H4 (cell line): ENCODE results near the gene SSTR3. TPM values are rescaled to one million over a fixed set of nuclear protein-coding genes. Genes with fewer than 3 reads are reported as not detected.
"Not testable (repeated sequence)": the region's sequence is repeated elsewhere in the genome, so short reads cannot be mapped to it uniquely, and the experiment has no call there.

Experiments used
- DNase-seq: peaks from one replicate; pipeline ENCODE4 v3.0.0-alpha.2; 2015; ENCODE audit warnings: low spot score
- total RNA-seq: library from RNA; depleted of rRNA; stranded (reverse); fragments of >200 nt; shearing (Covaris generic); gene quantifications from 2 replicates; pipeline ENCODE4 v1.2.3, GENCODE V29; 2014

The SSTR3 gene
- total RNA-seq, 1 experiment from 2014 or later, result not detected

DNA sequence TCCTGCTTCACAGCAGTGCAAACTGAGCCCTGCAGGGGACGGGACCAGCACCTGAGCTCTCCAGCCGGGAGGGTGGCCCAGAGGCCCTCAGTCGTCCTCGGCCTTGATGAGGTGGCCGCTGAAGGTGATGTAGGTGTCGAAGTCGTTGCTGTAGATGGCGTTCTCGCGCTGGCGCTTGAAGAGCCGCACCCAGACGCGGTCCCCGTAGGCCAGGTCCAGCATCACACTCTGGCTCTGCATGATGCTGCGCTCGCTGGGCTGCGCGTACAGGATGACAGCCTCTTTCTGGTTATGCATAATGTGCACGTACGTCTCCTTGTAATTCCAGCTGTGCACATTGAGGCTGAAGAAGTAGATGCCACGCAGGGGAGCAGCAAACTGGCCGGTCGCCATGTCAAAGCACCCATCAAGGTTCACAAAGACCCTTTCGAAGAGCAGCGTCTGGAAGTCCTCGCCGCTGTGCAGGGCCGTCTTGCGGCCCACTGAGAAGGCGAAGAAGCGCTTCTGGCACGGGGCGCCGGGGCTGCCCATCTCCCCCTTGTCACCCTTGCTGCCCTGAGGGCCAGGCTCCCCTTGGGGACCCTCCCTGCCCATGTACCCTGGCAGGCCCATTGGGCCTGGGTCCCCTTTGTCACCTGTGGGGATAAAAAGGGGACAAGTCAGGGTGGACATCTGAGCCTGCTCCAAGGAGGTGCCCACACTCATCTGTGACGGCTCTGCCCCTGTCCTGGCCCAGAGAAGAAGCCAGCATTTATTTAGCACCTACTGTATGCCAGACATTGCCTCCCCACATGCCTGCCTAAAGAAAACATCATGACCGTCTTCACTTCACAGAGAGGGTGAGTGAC is 30.0 kb downstream of the SSTR3 start:
- no peak for DNase-seq

- DNase-seq, result no peak
Observed at GRCh38 chr22:37181681-37182080, 30.6 kb downstream of the SSTR3 start.

DNA sequence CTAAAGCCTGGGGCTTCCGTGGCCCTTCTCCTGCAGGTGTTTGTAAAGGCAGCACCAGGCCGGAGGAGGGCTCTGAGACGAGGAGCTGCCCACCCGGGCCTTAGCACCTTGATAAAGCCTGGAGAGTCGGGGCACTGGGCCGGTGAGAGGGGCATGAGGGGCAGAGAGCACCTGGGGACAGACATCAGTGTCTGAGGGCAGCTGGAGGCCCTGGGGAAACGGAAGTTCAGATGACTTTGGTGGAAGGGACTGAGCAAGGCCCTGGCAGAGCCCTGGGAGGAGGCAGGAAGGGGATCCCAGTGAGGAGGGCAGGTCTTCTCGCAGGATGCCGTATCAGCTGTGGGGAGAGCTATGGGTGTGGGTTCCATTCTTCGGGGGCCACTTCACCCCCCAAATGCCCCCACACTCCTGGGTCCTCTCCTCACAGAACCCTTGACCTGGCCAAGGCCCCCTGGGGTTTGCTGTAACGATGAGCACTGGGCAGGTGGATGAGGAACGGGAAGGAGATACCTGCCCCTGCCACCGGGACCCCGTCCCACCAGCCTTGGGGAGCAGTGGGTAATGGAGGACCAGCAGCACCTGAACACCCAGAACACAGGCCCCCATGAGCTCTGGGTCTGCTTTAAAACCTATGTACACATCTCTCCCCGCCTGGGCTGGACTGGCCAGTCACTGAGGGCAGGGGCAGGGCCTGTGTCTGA is 31.6 kb downstream of the SSTR3 start:
- DNase-seq, result no peak

DNA sequence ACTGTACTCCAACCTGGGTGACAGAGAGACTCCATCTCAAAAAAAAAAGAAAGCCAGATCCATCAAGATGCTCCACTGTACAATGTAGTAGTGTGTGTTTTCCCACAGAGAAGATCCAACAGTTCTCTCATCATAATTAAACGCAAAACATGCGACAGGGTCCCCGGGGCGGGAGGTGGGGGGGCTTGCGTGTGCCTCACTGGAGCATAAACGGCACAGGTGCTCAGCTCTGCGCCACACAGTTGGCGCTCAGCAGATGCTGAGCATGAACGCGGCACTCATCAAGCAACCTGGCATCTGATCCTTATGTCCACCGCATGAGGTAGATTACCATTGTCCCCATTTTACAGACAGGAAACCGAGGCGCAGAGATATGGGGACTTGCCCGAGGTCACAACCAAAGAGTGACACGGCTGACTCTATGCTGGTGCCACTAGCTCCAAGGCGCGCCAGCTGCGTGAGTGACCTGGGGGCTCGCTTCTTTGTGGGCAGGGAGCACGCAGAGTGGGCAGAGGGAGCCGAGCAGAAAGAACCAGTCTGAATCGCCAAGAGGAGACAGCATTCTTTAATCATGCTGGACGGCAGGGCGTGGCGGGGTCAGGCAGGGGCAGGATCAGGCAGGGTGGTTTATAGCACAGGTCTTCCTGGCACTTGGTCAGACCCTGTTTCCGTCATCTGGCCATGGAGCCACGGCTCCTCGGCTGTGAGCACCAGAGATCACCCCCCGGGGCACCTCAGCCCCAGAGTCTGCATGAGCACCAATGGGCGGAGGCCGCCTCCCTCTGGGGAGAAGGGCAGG is 32.5 kb downstream of the SSTR3 start:
- DNase-seq, result no peak

- DNase-seq, result no peak
Observed at GRCh38 chr22:37179126-37179470, 33.2 kb downstream of the SSTR3 start.

DNA sequence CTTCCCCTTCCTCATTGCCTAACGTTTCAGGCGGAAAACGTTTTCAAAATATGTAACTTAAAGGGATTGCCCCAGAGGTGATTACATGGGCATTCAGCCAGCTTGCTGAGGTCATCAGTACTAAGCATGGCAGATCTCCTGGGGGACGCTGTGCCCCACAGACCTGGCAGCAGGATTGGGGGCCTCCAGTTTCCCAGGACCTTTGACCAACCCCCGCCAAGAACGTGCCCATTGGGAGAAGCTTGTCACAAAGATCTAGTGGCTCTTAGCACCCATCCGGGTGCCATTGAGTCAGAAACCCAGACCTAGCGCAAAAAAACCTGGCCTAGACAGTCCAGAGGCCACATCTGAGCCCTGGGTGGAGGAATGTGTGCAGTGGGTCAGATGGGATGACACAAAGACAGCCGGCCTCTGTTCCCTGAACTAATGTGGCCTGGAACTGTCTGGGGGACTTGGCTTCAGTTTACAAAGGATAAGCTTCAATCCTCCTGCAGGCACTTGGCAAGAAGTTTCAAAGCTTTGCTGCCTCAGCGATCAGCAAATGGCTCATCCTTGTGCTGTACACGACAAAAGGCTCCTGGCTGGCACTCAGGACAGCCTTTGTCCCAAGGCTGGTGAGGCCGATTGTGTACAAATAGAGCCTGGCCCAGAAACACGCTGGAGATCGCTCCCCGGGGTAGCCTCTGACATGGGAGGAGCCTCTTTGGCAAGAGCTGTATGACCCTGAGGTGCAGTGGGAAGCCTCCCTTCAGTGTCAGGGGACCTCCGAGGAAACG is 33.7 kb downstream of the SSTR3 start:
- DNase-seq, result no peak

DNA sequence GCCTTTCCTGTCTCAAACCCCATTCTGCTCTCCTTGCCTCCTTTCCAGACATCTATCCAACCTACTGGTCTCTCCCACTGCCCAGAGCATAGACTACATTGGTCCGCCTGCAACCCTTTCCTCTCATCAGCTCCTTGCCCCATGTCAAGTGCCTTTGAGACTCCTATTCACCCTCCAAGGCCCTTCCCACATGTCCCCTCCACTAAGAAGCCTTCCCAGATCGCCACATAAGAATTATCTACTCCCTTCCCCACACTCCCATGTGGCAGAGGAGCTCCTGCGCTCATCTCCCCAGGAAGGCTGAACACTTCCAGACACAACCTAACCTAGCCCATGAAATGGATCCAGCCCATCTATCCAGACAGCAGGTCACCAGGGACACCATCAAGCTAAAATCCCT is 34.5 kb downstream of the SSTR3 start:
- DNase-seq, result no peak

- no peak for DNase-seq
Observed at GRCh38 chr22:37177221-37177620, 35.1 kb downstream of the SSTR3 start.

GRCh38 chr22:37176464-37177061 is 35.7 kb downstream of the SSTR3 start:
- no peak for DNase-seq

- DNase-seq, result no peak
Observed at GRCh38 chr22:37175414-37176281, 36.6 kb downstream of the SSTR3 start.

GRCh38 chr22:37174964-37175363 is 37.3 kb downstream of the SSTR3 start:
- no peak for DNase-seq

DNA sequence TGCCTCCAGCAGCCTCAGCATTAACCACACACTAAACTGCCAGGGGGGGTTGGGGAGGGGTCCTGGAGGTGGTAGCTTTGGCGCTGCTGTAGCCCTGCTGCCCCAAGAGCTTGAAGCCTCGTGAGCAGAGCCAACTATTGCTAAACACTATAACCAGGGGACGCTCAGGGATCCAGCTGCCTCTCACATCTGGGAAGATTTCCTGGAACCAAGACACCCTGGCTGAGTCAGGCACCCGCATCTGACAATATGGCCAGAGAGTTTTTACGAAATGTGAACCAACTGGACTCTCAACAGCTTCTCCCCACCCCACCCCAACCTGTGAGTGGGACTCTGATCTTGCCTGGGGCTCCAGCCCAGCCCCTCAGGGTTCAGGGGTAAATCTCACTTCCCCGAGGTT is 38.6 kb downstream of the SSTR3 start:
- DNase-seq, result no peak

GRCh38 chr22:37172266-37173245 is 39.7 kb downstream of the SSTR3 start:
- DNase-seq, result no peak

- no peak for DNase-seq
Observed at GRCh38 chr22:37171662-37172061, 40.6 kb downstream of the SSTR3 start.

GRCh38 chr22:37170689-37171405 is 41.4 kb downstream of the SSTR3 start:
- DNase-seq, result not testable (repeated sequence)

DNA sequence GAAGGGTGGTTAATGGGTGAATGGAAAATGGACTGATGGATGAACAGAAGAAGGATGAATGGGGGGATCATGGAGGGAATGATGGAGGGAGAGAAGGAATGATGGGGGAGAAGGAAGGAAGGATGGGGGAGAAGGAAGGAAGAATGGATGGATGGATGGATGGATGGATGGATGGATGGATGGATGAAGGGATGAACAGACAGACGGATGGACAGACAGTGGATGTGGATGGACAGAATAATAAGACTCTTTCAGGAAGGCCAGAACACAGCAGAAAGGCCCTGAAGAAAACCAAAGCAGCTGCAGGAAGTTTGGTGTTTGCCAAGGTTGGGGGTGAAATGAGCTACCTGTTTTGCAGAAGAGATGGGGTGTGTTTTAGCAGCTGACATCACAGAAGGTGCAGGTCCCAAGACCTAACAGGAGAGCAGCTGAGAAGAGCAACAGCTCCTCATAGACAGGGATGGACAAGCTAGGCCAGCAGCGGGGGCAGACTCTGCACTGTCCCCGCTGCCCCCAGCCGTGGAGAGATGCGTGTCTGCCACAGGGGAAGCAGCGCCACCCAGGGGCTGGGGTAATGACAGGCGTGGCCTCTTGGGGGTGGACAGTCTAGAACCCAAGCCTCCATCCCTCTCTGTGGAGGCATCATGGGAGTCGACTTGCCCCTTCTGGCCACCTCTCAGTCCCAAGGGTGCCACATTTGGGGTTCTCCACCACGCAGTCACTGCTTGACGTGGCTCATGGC is 42.2 kb downstream of the SSTR3 start:
- no peak for DNase-seq

- DNase-seq, result no peak
Observed at GRCh38 chr22:37169406-37169805, 42.9 kb downstream of the SSTR3 start.
